Stimulated activated CD4-positive, alpha-beta T cell treated with anti-CD3 and anti-CD28 coated beads, Interleukin-1b, Interleukin-23, amount 100 ng/mL, for 4 hours (primary cell): ENCODE data around the gene ALPP.
"Not testable (repeated sequence)": the region's sequence is repeated elsewhere in the genome, so short reads cannot be mapped to it uniquely, and the experiment has no call there.

Experiments used
- DNase-seq, 2 donors: peaks; one replicate each; pipeline ENCODE4 v3.0.0-alpha.2; 2020; ENCODE audit warnings: low read depth in 2 of 2

ALPP gene

GRCh38 chr2:232422051-232422450 is 43.5 kb downstream of the ALPP start:
- DNase-seq, result no peak

GRCh38 chr2:232422996-232423395 is 44.4 kb downstream of the ALPP start:
- not testable (repeated sequence) for DNase-seq

- DNase-seq, result not testable (repeated sequence)
Observed at GRCh38 chr2:232423407-232423806, 44.9 kb downstream of the ALPP start.

- no peak for DNase-seq
Observed at GRCh38 chr2:232431705-232432590, 53.4 kb downstream of the ALPP start.
